ENCODE measurements around the gene CRACDL.

GRCh38 chr2:98909317-98910211, 26.5 kb downstream of the CRACDL start:
- TF ChIP-seq CTCF (IDR thresholded peaks at IDR 0.05): no peak
- peak; percentile 68 to 73; a peak in 3 of 4 replicates for TF ChIP-seq EP300 (IDR thresholded peaks at IDR 0.05; ENCODE audit: borderline replicate concordance in 1 of 2, low read depth in 1 of 2, low read length in 1 of 2)
- peak; percentile 66; the same call in 1 of the 2 replicates for TF ChIP-seq POLR2AphosphoS5 (IDR thresholded peaks at IDR 0.05; ENCODE audit: low read depth, low read length)
- no peak for TF ChIP-seq SMC3 (IDR thresholded peaks at IDR 0.05; ENCODE audit: low read depth, low read length)
- TF ChIP-seq ZBTB33 (IDR thresholded peaks at IDR 0.05; ENCODE audit: borderline replicate concordance, low read depth): peak; percentile 25; the same call in 1 of the 2 replicates
- TF ChIP-seq FOXM1 (IDR thresholded peaks at IDR 0.05; ENCODE audit: low read depth): no peak
- peak; percentile 58 for TF ChIP-seq GATA2 (CRISPR knock-in tag; IDR thresholded peaks at IDR 0.05)
- TF ChIP-seq, protein P1, sequence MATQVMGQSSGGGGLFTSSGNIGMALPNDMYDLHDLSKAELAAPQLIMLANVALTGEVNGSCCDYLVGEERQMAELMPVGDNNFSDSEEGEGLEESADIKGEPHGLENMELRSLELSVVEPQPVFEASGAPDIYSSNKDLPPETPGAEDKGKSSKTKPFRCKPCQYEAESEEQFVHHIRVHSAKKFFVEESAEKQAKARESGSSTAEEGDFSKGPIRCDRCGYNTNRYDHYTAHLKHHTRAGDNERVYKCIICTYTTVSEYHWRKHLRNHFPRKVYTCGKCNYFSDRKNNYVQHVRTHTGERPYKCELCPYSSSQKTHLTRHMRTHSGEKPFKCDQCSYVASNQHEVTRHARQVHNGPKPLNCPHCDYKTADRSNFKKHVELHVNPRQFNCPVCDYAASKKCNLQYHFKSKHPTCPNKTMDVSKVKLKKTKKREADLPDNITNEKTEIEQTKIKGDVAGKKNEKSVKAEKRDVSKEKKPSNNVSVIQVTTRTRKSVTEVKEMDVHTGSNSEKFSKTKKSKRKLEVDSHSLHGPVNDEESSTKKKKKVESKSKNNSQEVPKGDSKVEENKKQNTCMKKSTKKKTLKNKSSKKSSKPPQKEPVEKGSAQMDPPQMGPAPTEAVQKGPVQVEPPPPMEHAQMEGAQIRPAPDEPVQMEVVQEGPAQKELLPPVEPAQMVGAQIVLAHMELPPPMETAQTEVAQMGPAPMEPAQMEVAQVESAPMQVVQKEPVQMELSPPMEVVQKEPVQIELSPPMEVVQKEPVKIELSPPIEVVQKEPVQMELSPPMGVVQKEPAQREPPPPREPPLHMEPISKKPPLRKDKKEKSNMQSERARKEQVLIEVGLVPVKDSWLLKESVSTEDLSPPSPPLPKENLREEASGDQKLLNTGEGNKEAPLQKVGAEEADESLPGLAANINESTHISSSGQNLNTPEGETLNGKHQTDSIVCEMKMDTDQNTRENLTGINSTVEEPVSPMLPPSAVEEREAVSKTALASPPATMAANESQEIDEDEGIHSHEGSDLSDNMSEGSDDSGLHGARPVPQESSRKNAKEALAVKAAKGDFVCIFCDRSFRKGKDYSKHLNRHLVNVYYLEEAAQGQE (IDR thresholded peaks at IDR 0.05; ENCODE audit: low read depth, low read length): no peak

Measured in SK-N-SH (cell line).